ENCODE measurements around the gene NAALADL2.

DNA sequence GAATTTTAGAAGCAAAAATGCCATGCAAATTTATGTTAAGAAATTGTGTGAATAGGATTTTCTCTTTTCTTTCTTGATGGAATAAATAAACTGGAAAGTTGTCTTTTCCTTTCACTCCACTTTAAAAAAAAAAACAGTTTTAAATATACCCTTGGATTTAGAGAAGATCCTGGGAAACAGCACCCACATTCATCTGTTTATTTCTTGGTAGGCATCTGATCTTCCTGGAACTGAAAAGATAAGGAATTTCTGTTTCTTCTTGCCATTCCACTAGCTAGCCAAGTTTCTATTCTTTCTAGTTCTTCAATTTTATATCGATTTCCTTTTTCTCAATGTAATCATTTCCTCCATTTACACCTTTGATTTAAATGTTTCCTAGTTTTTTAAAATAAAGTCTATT lies 420.8 kb downstream of the NAALADL2 start:
- TF ChIP-seq, protein P1, sequence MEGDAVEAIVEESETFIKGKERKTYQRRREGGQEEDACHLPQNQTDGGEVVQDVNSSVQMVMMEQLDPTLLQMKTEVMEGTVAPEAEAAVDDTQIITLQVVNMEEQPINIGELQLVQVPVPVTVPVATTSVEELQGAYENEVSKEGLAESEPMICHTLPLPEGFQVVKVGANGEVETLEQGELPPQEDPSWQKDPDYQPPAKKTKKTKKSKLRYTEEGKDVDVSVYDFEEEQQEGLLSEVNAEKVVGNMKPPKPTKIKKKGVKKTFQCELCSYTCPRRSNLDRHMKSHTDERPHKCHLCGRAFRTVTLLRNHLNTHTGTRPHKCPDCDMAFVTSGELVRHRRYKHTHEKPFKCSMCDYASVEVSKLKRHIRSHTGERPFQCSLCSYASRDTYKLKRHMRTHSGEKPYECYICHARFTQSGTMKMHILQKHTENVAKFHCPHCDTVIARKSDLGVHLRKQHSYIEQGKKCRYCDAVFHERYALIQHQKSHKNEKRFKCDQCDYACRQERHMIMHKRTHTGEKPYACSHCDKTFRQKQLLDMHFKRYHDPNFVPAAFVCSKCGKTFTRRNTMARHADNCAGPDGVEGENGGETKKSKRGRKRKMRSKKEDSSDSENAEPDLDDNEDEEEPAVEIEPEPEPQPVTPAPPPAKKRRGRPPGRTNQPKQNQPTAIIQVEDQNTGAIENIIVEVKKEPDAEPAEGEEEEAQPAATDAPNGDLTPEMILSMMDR (IDR thresholded peaks at IDR 0.05): no peak
- no peak for TF ChIP-seq POLR2A (IDR thresholded peaks at IDR 0.05)

Measured in upper lobe of left lung (tissue), 4 donors.